SU-DHL-6 (cell line): Measurements from ENCODE around the gene LTBP1.

Experiments
- EZH2phosphoT487 ChIP-seq: fragments of 200-600 bp; sonication (generic), shearing (Covaris generic); conservative IDR thresholded peaks from 2 replicates; pipeline ENCODE4 v1.6.1; 2018; ENCODE audit warnings: mild to moderate bottlenecking, antibody characterized with exemption, low read length, moderate library complexity, mixed read lengths
- TF ChIP-seq, protein P1 (sequence below): fragments of 200-600 bp; sonication (generic); IDR thresholded peaks from one replicate; pipeline ENCODE4 v1.5.1; 2017; ENCODE audit warnings: antibody characterized with exemption, mild to moderate bottlenecking, low read length, moderate library complexity; ENCODE audit not compliant: insufficient read depth, poor library complexity, severe bottlenecking

DNA sequence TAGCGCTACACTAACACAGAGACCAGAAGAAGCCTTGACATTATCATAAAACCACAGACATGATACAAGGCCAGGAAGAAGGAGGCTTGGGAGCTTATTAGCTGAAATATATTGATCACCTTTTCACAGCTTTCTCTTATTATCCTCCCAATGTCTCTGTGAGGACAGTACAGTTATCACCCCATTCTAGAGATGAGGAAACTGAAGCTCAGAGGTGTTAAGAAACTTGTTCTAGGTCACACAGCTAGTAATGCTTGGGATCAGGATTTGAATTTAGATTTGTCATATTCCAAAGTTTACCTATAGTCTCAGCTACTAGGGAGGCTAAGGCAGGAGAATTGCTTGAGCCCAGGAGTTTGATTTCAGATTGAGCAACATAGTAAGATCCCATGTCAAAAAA, 44.6 kb upstream of the LTBP1 start:
- TF ChIP-seq, protein P1, sequence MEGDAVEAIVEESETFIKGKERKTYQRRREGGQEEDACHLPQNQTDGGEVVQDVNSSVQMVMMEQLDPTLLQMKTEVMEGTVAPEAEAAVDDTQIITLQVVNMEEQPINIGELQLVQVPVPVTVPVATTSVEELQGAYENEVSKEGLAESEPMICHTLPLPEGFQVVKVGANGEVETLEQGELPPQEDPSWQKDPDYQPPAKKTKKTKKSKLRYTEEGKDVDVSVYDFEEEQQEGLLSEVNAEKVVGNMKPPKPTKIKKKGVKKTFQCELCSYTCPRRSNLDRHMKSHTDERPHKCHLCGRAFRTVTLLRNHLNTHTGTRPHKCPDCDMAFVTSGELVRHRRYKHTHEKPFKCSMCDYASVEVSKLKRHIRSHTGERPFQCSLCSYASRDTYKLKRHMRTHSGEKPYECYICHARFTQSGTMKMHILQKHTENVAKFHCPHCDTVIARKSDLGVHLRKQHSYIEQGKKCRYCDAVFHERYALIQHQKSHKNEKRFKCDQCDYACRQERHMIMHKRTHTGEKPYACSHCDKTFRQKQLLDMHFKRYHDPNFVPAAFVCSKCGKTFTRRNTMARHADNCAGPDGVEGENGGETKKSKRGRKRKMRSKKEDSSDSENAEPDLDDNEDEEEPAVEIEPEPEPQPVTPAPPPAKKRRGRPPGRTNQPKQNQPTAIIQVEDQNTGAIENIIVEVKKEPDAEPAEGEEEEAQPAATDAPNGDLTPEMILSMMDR: no peak
- TF ChIP-seq EZH2phosphoT487: no peak
